NCI-H748 treated with DMSO at 0.1 percent for 48 hours (cell line): Measurements from ENCODE around the gene CHD1L.
"Not testable (repeated sequence)": the region's sequence is repeated elsewhere in the genome, so short reads cannot be mapped to it uniquely, and the experiment has no call there.

Experiments used
- DNase-seq: peaks from one replicate; lab custom pipeline; 2025; lab: John Stamatoyannopoulos, UW

CHD1L gene

DNA sequence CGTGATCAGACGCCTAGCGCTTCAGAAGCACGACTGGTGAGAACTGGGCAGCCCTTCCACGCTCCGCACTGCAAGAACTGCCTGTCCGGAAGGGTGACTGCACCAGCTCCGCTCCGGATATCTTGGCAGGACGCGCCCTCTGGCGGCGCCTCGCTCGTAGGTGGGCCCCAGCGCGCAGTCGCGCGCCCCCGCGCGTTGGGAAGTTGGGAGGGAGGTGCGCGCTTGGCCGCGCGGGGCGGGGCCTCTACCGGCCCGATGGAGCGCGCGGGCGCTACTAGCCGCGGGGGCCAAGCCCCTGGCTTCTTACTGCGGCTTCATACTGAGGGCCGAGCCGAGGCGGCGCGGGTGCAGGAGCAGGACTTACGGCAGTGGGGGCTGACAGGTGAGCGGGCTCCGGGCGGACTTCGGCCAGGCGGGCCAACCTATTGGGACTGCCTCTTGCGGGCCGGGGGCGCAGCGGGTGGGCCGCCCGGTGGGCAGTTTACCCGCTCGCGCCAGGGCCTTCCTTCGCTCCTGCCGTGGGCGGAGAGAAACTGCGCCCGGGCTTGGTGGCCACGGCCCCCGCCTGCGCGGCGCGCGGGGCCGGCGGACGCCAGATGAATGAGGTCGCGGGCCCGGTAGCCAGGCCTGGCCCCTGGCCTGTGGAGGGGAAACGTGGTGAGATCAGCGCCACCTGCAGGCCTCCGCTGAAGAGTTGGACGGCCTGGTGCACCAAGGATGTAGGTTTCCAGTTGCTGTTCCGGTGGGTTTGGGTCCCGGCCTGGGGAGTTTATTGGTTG lies at the start of gene CHD1L:
Gene CHD1L, plus strand, starts transcription at position 236 of the 779 bp plus-strand sequence. Its CDS starts 20 bp downstream, at position 256.
- DNase-seq, result peak; percentile 82

DNA sequence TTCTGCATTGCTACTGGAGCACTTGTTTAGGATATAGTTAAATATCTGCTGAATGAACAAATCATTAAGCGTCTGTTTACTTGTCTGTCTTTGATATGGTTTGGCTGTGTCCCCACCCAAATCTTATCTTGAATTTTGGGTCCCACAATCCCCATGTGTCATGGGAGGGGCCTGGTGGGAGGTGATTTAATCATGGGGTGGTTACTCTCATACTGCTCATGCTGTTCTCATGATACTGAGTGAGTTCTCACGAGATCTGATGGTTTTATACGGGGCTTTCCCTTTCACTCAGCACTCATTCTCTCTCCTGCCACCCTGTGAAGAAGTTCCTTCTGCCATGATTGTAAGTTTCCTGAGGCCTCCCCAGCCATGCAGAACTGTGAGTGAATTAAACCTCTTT lies 45.2 kb upstream of the CHD1L start:
- not testable (repeated sequence) for DNase-seq

DNA sequence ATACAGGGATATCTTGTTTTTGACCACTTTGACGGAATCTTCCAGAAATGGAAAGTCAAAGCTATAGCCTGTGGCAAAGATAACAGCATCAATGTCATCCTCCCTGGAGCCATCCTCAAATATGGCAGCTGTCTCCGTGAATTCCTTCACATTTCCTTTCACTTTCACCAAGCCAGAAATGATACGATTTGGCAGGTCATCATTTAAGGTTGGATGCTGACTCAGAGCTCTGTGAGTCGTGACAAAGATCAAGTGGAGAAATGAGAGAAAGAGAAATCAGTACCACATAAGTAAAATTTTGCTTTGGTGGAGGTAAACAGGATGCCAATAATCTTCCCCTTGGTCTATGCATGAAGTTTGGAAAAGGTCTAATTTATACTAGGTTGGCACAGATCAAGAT lies 41.2 kb upstream of the CHD1L start:
- DNase-seq, result no peak

DNA sequence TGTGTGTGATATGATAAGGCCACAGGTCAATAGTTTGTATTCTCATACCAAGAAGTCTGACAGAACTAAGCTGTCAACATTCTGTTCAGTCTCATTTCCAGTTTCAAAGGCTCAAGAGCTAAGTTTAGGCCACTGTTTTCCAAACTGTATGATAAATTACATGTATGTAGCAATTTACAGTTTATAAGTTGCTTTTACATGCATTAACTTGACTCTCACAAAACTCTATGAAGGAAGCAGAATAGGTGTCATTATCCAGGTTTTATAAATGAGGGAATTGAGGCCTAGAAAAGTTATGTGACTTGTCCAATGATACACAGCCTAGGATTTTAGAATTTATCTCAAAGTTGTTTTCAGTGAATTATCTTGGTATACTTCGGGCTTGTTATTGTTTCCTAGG lies 40.7 kb upstream of the CHD1L start:
- DNase-seq, result no peak

DNA sequence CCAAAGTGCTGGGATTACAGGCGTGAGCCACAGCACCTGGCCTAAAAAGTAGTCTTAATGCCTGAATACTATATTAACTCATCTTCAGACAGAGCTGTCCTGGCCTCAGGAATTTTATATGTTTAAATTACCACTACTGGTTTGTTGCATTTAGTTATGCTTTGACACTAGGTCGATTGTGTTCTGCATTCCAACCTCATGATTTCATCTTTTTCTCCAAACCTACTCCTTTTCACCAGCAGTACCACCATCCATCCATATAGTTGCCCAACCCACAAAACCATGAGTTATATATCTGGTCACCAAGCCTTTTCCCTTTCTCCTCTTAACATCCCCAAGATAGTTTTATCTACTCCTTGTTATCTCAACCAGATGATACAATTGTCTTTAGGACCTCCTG lies 39.9 kb upstream of the CHD1L start:
- no peak for DNase-seq

DNA sequence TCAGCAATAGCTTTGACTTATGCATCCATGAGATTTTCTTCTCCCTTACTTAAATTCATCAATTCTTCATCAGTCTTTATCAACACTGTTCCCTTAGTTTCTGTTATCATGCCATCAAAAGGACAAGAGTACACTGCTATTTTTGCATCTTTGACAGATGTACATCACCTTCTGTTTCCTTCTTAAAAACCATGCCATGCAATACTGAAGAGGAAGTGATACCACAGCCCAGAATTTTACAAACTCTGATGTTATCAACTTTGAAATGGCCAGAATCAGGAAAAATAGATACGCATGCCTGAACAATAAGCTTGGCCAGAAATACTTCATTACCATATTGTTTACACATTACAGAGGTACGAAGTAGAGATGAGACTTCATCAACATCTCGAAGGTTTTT lies 38.4 kb upstream of the CHD1L start:
- no peak for DNase-seq

DNA sequence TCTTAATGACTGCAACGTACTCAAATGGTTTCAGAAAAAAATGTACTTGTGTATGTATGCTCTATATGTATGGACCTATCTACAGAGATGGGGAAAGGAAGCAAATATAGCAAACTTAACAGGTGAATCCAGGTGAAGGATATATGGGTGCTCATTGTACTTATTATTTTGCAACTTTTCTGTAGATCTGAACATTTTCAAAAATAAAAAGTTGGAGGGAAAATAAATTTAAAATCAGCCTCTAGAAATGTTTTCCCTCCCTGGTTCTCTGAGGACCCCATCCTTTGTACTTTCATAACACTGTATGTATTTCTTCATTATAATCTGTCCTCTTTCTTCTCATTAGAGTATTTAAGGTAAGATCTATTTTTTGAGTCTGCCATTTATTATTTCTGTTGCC lies 35.3 kb upstream of the CHD1L start:
- DNase-seq, result no peak

DNA sequence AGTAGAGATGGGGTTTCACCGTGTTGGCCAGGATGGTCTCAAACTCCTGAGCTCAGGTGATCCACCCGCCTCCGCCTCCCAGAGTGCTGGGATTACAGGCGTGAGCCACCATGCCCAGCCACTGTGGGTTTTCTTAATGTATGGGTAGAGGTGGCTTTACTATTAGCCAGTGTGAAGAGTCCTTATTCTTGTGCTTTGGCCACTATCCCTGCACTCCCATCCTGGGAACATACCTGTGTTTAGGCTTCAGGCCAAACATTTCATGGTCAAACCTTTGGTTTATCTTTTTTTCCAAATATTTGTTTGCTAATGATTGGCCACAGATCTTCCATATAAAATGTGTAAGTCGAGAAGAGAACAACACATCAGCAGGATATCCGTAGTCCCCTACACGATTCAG lies 33.9 kb upstream of the CHD1L start:
- DNase-seq, result no peak

DNA sequence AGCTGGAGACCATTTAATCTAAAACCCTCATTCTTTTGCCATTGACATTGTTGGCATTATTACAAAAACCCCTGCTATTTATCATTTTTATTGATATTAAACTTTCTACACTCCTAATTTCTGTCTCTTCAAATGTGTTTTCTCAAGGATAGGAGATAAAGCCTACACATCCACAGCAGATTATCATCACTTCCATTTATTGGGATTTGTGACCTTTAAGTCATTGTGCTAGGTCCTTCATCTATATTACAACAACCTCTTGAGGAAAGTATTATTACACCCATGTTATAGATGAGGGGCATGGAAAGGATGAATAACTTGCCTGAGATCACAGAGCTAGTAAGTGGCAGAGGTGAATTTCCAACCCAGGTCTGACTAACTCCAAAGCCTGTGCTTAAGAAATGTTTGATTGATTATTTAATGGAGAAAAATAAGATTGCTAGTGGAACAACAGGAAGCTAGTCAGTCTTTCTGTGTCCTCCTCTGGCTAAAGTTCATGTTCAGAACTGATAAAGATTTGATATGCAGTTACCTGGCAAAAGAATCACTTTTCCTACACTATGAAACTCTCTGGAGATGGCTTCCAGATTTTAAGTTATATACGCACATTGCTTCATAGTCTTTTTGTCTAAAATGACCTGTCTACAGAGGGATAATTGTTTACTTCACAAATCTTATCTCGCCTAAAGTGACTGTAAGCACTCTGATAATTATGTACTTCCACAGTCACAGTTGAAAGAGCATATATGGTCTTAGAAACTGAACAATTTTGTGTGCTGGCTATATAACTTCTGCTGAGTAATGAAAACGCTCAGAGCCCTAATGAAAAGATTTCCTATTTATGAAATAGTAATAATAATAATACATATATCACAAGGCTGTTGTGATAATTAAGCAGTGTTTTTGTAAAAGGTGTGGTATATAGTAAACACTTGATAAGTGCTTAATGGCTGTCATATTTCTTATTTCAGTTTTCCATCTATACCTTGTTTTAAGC lies 32.4 kb upstream of the CHD1L start:
- DNase-seq, result no peak

DNA sequence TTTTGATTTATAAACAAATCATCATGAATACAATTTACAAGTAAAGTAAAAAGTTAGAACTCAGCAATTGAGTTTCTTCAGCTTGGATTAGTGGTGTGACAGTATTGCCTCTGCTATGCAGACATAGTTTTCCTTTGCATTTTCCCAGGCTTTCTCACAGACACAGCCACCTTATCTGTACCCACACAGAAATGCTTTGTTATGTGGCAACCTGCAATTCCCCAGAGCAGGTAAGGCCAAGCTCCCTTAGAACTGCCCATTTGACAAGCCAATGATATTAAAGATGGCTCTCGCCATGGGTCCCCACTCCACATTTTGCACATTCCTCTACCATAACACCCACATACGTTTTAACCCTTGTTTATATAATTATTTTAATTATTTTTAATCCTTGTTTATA lies 31.5 kb upstream of the CHD1L start:
- DNase-seq, result no peak

DNA sequence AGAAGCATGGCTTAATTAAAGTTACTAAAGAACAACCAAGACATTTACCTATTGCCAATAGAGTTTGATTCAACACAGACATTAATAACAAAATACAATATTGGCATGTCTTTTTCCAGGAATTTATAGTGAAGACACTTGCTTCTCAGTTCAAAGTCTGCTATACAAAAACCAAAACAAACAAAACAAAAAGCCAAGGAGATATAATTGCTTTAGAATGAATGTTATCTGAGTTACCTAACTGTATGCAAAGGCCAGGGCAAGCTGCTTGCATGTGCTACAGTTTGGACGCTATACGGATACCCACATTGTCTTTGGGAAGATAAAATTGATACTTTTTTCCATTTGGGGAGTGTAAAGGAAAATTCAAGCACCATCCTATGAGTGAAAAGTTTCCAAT lies 30.9 kb upstream of the CHD1L start:
- DNase-seq, result no peak

DNA sequence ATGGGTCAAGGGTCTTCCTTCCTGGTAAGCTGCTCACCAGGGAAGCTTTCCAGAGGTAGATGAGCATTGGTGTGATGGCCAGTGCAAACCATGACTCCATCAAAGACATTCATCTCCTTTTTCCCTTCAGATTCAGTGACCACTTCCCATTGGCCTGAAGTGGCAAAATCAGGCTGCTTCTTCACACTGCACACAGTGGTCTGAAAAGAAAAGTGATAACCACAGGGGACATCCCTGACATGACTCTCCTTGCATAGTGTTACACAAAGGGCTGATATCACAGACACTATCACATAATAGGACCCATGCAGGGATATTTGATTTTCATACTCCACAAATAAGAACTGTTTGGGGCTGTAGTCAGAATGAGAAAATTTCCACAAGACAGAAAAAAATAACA lies 29.2 kb upstream of the CHD1L start:
- no peak for DNase-seq

DNA sequence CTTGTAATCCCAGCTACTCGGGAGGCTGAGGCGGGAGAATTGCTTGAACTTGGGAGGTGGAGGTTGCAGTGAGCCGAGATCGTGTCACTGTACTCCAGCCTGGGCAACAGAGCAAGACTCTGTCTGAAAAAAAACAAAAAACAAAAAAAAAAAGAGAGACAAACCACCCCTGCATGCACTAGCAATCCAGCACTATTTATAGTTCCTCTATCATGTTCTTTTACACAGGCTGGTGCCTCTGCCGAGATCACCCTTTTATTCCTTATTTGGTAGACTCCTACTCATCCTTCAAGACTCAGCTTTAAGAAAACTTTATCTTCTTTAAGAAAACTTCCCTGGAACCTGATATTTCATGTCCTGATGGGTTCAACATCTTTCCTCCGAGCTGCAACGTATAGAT lies 28.2 kb upstream of the CHD1L start:
- DNase-seq, result no peak

DNA sequence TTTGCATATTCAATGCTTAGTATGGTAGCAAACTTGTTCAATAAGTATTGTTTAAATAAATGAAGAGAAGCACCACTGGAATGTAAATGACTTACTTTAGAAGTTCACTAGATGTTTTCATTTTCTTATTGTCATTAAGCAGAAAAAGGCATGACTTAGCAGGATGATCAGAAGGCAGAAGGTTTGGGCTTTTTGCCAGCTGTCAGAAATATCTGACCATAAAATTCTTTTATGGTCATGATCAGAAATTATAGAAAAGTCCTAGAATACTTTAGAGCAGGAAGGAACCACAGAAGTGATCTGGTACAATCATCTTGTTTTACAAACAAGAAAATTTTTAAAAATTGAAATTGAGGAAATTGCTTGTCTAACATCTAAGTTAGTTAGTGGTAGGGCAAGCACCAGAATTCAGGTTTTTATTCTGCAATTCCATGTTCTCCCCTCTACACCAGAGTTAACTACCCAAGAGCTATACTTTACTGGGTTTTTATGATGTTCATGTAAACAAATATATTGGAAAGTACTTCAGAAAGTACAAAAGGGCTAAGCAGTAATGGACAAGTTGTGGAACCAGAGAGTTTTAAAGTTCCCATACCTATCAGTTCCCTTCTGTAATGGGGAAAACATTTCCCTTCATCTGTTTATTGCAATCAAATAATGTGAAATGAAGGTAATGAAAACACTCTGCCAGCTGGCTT lies 27.5 kb upstream of the CHD1L start:
- DNase-seq, result no peak

DNA sequence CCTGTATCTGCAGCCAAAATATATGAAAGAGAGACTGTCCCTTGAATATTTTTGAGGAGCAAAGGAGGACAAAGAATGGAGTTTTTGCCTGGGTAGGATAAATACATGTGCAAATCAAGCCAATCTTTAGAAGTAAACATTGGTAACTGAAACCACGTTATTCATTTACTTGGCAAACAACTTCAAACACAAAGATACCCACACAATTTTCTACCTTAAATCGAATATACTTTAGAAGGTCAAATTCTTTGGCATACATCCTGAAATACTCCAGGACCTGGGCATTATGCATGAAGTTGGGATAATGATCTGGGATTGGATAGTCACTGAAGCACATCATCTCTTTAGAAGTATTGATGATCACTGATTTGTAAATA lies 27.0 kb upstream of the CHD1L start:
- no peak for DNase-seq

DNA sequence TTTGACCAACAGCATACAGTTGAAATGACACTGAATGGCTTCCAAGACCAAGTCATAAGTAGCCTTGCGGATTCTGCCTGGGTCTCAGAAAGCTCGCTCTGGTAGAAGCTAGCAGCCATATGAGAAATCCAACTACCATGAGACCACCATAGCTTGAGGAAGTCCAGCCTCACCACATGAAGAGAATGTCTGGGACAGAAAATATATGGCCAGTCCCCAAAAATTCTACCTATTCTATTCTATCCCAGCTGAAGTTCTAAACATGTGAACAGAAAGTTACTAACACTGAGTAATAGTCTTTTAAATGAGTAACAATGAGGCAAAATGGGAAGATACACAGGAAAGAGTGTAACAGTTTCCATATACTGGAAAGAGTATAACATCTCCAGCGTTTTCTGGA lies 26.4 kb upstream of the CHD1L start:
- DNase-seq, result no peak

DNA sequence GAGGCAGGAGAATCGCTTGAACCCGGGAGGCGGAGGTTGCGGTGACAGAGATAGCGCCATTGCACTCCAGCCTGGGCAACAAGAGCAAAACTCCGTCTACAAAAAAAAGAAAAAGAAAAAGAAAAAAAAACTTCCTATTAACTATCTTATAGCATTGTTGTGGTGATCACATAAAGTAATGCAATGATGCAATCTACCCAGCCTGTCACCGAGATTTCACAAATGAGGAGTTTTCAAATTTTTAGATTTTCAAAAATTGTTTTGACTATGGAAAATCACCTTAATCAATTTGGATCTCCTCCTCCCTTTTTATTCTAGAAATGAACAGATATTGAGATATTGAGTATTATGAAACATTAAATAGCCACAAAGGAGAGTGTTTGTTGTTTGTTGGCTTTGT lies 25.3 kb upstream of the CHD1L start:
- no peak for DNase-seq

DNA sequence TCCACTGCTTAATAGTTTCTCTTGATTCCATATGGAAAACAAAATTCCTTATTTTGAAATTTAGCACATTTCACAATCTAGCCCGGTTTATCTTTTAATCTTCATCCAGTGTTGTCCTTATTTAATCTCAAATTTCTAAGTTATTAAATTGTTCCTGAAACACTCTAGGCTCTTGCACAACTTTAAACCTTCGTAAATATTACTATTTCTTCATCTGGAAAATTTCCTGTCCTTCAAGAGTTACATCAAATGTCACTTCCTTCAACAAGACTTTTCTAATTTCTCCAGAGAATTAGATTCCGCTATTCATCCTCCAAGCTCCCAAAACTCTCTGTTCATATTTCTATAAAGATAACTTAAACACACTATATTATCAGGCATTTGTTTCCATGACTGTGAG lies 23.9 kb upstream of the CHD1L start:
- DNase-seq, result no peak

DNA sequence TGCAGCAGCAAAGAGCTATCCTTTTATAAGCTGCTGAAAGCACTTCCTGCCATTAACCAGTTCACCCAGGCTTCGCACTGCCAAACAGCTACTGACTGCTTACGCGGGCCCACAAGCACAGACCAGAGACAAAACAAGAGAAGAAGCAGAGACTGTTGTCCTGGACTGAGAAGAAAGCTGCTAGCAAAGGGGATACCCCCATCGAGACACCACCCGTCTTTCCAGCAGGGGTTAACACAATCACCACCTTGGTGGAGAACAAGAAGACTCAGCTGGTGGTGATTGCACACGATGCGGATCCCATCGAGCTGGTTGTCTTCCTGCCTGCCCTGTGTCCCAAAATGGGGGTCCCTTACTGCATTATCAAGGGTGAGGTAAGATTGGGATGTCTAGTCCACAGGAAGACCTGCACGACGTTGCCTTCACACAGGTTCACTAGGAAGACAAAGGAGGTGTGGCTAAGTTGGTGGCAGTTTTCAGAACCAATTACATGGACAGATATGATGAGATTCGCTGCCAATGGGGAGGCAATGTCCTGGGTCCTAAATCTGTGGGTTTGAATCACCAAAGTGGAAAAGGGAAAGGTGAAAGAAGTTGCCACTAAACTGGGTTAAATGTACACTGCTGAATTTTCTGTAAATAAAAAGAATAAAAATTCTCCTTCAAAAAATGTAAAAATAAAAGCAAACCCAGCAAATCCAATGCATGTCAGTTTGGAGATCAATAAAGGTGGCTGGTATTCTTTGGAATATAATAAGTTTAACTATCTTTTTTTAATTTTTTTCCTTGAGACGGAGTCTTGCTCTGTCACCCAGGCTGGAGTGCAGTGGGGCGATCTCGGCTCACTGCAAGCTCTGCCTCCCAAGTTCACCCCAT lies 18.5 kb upstream of the CHD1L start:
- DNase-seq, result no peak

DNA sequence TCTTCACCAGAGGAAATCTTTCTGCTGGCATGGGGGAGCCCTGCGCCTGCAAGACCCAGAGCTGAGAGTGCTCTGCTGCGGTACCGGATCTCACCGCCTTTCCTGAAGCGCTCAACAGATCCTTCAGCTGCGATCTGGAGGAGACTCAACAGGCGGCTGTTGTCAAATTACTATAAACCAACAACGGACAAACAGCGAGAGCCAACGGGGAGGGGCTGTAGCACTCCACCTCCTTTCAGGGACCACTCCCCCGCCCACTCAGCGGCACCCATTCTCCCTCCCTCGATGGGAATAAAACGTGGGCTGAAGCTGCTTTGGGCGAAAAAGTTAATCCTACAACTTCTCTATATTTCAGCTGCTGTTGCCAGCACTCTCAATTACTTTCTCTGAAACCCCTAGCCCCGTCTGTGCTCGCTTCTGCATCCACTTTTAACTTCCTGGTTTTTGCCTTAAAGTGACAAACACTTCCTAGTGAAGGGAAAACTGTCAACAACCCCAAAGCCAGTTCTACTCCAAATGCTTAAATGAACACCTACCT lies 17.2 kb upstream of the CHD1L start, which contains the start of gene FMO5:
Gene FMO5, minus strand, starts transcription at position 147 of the 538 bp plus-strand sequence. CDS start 310 bp downstream, outside the sequence.
- DNase-seq, result peak; percentile 19

DNA sequence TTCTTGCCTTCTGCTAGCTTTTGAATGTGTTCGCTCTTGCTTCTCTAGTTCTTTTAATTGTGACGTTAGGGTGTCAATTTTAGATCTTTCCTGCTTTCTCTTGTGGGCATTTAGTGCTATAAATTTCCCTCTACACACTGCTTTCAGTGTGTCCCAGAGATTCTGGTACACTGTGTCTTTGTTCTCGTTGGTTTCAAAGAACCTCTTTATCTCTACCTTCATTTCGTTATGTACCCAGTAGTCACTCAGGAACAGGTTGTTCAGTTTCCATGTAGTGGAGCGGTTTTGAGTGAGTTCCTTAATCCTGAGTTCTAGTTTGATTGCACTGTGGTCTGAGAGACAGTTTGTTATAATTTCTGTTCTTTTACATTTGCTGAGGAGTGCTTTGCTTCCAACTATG lies 11.5 kb upstream of the CHD1L start:
- not testable (repeated sequence) for DNase-seq
